ENCODE results near the gene STAB2. TPM values are rescaled to one million over a fixed set of nuclear protein-coding genes. Genes with fewer than 3 reads are reported as not detected.

Gene STAB2
- total RNA-seq, 1 experiment from 2014 or later, result not detected

DNA sequence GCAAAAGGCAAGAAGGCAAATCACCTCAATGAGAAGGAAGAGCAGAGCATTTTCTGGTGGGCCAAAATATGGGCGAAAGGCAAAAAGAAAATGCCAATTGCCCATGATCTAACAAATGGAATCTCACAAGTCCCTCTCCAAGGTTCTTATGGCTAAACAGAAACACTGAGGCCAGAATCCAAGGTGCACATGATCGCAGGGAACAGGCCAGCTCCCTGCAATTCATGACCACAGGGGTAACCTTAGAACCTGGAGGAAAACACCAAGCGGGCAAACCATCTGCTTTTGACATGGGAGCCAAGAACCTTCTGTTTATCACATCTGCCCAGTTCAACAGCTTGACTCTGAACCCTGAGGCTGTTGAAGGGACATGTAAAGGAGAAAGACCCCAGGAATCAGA lies 193.9 kb downstream of the STAB2 start:
- H3K79me2 ChIP-seq (ENCODE audit: insufficient read depth, low read length), result no peaks in the 10 kb centered on the region
- H3K9me3 ChIP-seq (ENCODE audit: control insufficient read depth in 1 of 2, insufficient read depth in 1 of 2, low read depth in 1 of 2, low read length in 2 of 2), result no peaks in the 10 kb centered on the region
- H4K20me1 ChIP-seq (ENCODE audit: insufficient read depth), result no peaks in the 10 kb centered on the region
- no peak overlapping the region for H3K27ac ChIP-seq (ENCODE audit: low read depth, low read length)
- H3K9ac ChIP-seq (ENCODE audit: low read length), result no peak overlapping the region
- ChIA-PET RAD21 (ENCODE audit: low non-redundant PET in 1 of 2, low total read pairs in 2 of 2, uncharacterized antibody in 2 of 2, unreplicated experiment in 2 of 2) (no interaction called here), CTCF (no interaction called here), POLR2A (no interaction called here)
- no peaks in the 10 kb centered on the region for H3K9me2 ChIP-seq (ENCODE audit: insufficient read depth)
- H3K4me3 ChIP-seq (replicated peaks in 1 of 2; ENCODE audit: low read depth in 1 of 2, low read length in 2 of 2), result no peak overlapping the region
- TF ChIP-seq SIN3A (IDR thresholded peaks at IDR 0.05; ENCODE audit: low read depth) (no peak), EGR1 (IDR thresholded peaks at IDR 0.05; ENCODE audit: low read depth) (no peak), EZH2phosphoT487 (IDR thresholded peaks at IDR 0.05; ENCODE audit: borderline replicate concordance) (no peak), CEBPB (IDR thresholded peaks at IDR 0.05; ENCODE audit: low read depth) (no peak), YY1 (IDR thresholded peaks at IDR 0.05; ENCODE audit: extremely low read depth, insufficient replicate concordance, low read depth, low read length) (no peak), CBX3 (IDR thresholded peaks at IDR 0.05; ENCODE audit: low read depth) (no peak), JUND (IDR thresholded peaks at IDR 0.05) (no peak), SP1 (IDR thresholded peaks at IDR 0.05; ENCODE audit: low read depth) (no peak), ELF1 (IDR thresholded peaks at IDR 0.05; ENCODE audit: borderline replicate concordance, low read depth) (no peak), ZNF274 (IDR thresholded peaks at IDR 0.05; ENCODE audit: low read depth, low read length) (no peak), POLR2A (IDR thresholded peaks at IDR 0.05; ENCODE audit: borderline replicate concordance, extremely low read depth, insufficient read depth, insufficient read length) (no peak), FOSL1 (IDR thresholded peaks at IDR 0.05; ENCODE audit: low read depth) (no peak), TCF7L2 (IDR thresholded peaks at IDR 0.05; ENCODE audit: borderline replicate concordance, extremely low read depth, insufficient read depth, insufficient read length) (no peak)
- TF ChIP-seq, protein P1, sequence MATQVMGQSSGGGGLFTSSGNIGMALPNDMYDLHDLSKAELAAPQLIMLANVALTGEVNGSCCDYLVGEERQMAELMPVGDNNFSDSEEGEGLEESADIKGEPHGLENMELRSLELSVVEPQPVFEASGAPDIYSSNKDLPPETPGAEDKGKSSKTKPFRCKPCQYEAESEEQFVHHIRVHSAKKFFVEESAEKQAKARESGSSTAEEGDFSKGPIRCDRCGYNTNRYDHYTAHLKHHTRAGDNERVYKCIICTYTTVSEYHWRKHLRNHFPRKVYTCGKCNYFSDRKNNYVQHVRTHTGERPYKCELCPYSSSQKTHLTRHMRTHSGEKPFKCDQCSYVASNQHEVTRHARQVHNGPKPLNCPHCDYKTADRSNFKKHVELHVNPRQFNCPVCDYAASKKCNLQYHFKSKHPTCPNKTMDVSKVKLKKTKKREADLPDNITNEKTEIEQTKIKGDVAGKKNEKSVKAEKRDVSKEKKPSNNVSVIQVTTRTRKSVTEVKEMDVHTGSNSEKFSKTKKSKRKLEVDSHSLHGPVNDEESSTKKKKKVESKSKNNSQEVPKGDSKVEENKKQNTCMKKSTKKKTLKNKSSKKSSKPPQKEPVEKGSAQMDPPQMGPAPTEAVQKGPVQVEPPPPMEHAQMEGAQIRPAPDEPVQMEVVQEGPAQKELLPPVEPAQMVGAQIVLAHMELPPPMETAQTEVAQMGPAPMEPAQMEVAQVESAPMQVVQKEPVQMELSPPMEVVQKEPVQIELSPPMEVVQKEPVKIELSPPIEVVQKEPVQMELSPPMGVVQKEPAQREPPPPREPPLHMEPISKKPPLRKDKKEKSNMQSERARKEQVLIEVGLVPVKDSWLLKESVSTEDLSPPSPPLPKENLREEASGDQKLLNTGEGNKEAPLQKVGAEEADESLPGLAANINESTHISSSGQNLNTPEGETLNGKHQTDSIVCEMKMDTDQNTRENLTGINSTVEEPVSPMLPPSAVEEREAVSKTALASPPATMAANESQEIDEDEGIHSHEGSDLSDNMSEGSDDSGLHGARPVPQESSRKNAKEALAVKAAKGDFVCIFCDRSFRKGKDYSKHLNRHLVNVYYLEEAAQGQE (IDR thresholded peaks at IDR 0.05; ENCODE audit: low read depth), result no peak
- TF ChIP-seq, protein P2, sequence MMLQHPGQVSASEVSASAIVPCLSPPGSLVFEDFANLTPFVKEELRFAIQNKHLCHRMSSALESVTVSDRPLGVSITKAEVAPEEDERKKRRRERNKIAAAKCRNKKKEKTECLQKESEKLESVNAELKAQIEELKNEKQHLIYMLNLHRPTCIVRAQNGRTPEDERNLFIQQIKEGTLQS (IDR thresholded peaks at IDR 0.05), result no peak
- TF ChIP-seq, protein P3, sequence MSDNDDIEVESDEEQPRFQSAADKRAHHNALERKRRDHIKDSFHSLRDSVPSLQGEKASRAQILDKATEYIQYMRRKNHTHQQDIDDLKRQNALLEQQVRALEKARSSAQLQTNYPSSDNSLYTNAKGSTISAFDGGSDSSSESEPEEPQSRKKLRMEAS (IDR thresholded peaks at IDR 0.05), result no peak
- TF ChIP-seq, protein P4, sequence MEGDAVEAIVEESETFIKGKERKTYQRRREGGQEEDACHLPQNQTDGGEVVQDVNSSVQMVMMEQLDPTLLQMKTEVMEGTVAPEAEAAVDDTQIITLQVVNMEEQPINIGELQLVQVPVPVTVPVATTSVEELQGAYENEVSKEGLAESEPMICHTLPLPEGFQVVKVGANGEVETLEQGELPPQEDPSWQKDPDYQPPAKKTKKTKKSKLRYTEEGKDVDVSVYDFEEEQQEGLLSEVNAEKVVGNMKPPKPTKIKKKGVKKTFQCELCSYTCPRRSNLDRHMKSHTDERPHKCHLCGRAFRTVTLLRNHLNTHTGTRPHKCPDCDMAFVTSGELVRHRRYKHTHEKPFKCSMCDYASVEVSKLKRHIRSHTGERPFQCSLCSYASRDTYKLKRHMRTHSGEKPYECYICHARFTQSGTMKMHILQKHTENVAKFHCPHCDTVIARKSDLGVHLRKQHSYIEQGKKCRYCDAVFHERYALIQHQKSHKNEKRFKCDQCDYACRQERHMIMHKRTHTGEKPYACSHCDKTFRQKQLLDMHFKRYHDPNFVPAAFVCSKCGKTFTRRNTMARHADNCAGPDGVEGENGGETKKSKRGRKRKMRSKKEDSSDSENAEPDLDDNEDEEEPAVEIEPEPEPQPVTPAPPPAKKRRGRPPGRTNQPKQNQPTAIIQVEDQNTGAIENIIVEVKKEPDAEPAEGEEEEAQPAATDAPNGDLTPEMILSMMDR (IDR thresholded peaks at IDR 0.05 in 2 of 3, conservative IDR thresholded peaks at IDR 0.05 in 1 of 3; ENCODE audit: borderline replicate concordance in 1 of 3, insufficient read depth in 1 of 3, low read depth in 2 of 3, low read length in 2 of 3), result no peak
- TF ChIP-seq, protein P5, sequence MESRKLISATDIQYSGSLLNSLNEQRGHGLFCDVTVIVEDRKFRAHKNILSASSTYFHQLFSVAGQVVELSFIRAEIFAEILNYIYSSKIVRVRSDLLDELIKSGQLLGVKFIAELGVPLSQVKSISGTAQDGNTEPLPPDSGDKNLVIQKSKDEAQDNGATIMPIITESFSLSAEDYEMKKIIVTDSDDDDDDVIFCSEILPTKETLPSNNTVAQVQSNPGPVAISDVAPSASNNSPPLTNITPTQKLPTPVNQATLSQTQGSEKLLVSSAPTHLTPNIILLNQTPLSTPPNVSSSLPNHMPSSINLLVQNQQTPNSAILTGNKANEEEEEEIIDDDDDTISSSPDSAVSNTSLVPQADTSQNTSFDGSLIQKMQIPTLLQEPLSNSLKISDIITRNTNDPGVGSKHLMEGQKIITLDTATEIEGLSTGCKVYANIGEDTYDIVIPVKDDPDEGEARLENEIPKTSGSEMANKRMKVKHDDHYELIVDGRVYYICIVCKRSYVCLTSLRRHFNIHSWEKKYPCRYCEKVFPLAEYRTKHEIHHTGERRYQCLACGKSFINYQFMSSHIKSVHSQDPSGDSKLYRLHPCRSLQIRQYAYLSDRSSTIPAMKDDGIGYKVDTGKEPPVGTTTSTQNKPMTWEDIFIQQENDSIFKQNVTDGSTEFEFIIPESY (IDR thresholded peaks at IDR 0.05; ENCODE audit: extremely low read depth, insufficient replicate concordance, low read length), result no peak
- intact Hi-C loops (cut with micrococcal nuclease), result no loop called here
- no peak overlapping the region for H3K4me2 ChIP-seq (ENCODE audit: low read length)
- ATAC-seq (no peak), DNase-seq (ENCODE audit: low read depth, low spot score) (no peak)
- no TSS peak for BruUV-seq (replicated peaks)
- peaks cover 4 to 9% of the 10 kb centered on the region in 2 experiments; a peak in 2 of 4 replicates for H3K4me1 ChIP-seq (ENCODE audit: control insufficient read depth in 1 of 2, insufficient read depth in 2 of 2, low read length in 2 of 2)
- H2AFZ ChIP-seq (ENCODE audit: low read depth, low read length, poor library complexity, severe bottlenecking), result no peak overlapping the region
- no peaks in the 10 kb centered on the region for H3K27me3 ChIP-seq (ENCODE audit: insufficient read depth, low read length)
- H3K36me3 ChIP-seq (ENCODE audit: control insufficient read depth in 1 of 2, insufficient read depth in 2 of 2, low read length in 2 of 2), result peaks cover 21 to 59% of the 10 kb centered on the region in 2 experiments
